ENCODE results near the gene FEM1A.
"Not testable (repeated sequence)": the region's sequence is repeated elsewhere in the genome, so short reads cannot be mapped to it uniquely, and the experiment has no call there.

The FEM1A gene

DNA sequence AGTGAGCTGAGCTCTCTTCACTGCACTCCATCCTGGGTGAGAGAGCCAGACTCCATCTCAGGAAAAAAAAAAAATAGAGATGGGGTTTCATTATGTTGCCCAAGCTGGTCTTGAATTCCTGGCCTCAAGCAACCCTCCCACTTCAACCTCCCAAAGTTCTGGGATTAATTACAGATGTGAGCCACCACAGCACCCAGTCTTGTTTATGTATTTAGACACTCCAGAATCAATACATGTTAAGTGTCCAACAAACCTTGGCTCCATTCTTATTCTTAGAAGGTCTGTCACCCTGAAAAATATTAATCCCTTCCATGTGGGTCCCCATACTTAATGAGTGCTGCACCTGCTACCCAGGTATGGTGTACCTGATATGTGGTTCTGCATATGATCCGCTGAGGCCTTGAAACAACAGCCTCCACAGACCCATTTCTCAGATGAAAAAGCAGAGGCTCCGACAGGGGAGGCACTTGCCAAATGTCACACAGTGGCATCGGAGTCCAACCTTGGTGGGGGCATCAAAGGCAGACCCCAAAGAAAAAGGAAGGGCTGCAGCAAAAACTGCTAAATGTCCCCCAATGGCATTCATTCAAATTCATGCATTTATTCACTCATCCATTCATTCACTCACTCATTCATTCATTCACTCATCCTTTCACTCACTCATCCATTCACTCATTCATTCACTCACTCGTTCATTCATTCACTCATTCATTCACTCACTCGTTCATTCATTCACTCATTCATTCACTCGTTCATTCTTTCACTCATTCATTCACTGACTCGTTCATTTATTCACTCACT lies 23.3 kb downstream of the FEM1A start:
- peak; percentile 73 to 80 for DNase-seq (ENCODE audit: low read depth in 2 of 2)

DNA sequence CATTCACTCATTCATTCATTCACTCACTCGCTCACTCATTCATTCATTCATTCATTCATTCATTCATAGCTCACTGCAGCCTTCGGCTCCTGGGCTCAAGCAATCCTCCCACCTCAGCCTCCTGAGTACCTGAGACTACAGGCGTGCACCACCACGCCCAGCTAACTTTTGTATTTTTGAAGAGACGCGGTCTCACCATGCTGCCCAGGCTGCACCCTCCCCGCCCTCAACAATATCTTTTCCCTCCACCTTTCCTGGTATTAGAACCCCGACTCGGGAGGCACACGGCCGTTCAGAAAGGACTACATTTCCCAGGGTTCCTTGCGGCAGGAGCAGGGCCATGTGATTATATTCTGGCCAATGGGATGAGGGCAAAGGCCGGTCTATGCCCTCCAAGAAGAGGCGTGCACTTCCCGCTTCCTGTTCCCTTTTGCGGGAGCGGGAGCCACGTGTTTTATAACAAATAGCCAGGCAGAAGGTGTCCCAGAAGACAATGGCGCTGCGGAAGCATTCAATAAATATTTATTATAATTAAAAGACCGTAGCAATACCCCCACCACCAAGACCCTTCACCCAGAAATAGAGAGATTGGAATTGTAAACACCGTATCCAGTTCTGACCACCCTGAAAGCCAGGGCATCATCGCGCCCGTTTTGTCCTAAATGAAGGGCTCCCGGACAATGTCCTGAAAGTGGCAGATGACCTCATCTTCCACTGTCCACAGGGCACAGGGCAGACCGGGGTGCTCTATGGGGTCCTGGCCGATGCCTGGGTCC lies 24.1 kb downstream of the FEM1A start:
- DNase-seq (ENCODE audit: low read depth in 2 of 2): peak; percentile 85 to 87

DNA sequence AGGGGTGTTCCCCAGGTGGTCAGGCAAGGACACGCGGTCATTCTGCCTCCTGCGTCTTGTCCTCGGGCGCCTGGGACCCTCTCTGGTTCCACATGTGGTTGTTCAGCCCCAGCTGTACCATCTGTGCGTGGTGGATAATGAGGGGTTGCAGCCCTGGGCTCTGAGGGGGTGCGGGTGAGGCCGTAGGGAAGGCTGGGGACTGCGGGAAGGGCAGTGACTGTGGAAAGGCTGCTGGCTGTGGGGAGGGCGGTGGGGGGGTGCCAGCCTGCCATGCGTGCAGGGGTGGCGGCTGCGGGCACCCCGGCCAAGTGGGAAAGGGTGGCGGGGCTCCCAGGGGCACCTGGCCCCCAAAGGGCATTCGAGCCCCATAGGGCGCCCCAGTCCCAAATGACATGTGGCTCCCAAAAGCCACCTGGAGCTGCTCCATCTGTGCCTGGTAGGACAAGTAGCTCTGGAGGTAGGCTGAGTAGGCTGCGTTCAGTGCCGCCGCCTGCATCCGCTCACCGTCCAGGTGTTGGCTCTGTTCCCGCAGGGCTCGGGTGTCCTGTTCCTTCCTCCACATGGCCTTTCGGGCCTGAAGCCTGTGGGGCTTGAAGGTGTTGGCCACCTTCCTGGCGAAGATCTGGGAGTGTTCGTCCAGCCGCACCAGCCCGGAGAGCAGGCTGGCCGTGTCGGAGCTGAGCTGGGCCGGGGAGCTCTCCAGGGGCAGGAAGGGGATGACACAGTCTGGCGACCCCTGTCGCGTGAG lies 24.8 kb downstream of the FEM1A start:
- DNase-seq (ENCODE audit: low read depth in 2 of 2): no peak

DNA sequence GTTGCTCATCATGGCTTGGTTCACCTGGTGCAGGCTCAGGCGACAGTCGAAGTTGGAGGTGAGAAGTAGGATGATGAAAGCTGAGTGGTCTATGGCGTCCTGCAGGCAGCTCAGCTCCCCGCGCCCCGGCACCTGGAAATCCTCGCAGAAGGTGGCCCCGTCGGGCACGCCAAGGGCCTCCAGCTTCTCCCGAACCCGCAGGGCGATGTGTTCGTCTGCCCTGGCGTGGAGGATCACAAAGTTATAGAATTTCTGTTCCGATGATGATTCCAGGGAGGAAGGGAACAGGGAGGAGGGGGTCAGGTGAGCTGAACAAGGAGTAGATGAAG lies 25.4 kb downstream of the FEM1A start:
- DNase-seq (ENCODE audit: low read depth in 2 of 2): no peak

DNA sequence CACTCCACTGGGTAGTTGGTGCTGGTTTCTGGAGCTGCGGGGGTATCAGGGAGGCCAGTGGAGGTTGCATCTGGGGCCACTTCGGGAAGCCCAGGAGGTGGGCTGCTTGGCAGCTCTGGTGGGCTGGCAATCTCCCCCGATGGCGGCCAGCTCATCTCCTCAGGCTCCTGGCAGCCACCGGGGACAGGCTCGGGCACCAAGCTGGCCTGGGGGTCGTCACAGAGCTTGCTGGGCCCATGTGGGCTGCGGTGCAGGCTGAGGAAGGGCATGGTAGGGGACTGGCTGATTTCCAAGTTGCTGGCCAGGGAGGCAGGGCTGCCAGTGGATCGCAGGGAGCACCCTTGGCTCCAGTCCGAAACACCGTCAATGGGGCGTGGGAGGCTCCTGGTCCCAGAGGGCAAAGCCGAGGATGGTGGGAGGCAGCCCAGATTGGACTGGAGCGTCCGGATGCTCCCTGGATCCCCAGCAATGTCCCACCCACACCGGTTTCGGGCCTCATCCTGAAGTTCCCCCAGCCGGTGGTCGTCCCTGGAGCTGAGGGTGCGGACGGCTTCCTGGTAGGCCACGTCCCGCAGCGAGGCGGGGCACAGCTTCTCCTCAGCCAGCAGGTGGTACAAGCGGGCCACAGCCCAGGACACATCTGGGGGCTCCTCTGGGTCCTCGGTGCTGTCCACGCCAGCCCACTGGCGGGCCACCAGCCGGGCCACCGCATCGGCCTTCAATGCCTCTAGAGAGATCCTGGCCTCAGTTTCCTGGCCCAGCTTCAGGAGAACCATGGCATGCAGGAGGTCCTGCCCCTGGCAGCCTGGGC lies 26.1 kb downstream of the FEM1A start:
- no peak for DNase-seq (ENCODE audit: low read depth in 2 of 2)

DNA sequence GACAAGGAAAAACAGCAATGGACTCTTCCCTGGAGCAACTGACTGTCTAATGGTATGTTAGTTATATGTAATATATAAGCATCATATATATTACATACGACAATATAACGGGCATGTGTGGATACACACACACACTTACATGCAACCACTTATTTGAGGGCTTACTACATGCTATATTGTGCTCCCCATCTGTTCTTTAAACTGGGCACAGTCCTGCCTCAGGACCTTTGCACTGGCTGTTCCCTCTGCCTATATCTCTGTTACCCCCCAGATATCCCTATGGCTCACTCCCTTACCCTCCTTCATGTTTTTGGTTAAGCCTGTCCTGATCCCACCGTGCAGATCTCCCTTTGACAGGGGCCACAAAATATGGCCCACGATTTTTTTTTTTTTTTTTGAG lies 29.7 kb downstream of the FEM1A start:
- no peak for DNase-seq (ENCODE audit: low read depth in 2 of 2)

DNA sequence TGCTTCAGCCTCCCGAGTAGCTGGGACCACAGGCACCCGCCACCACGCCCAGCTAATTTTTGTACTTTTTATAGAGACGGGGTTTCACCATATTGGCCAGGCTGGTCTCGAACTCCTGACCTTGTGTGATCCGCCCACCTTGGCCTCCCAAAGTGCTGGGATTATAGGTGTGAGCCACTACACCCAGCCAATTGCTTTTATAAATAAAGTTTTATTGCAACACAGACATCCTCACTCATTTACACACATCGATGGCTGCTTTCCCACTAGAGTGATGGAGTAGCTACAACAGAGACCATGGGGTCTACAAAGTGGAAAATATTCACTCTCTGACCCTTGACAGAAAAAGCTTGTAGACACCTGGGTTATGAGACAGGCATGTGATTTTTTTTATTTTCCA lies 30.8 kb downstream of the FEM1A start:
- not testable (repeated sequence) for DNase-seq (ENCODE audit: low read depth in 2 of 2)

DNA sequence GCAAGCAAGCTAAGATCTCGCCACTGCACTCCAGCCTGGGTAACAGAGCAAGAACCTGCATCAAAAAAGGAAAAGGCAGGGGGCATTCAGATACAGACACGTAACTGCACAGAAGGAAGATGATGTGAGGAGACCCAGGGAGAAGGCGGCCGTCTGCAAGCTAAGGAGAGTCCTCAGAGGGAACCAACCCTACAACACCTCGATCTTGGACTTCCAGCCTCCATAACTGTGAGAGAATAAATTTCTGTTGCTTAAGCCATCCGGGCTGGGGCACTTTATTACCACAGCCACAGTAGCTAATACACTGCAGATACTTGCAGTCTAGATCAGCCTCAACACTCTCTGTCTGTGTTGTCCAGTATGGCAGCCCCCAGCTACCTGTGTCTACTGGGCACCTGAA lies 32.0 kb downstream of the FEM1A start:
- no peak for DNase-seq (ENCODE audit: low read depth in 2 of 2)

DNA sequence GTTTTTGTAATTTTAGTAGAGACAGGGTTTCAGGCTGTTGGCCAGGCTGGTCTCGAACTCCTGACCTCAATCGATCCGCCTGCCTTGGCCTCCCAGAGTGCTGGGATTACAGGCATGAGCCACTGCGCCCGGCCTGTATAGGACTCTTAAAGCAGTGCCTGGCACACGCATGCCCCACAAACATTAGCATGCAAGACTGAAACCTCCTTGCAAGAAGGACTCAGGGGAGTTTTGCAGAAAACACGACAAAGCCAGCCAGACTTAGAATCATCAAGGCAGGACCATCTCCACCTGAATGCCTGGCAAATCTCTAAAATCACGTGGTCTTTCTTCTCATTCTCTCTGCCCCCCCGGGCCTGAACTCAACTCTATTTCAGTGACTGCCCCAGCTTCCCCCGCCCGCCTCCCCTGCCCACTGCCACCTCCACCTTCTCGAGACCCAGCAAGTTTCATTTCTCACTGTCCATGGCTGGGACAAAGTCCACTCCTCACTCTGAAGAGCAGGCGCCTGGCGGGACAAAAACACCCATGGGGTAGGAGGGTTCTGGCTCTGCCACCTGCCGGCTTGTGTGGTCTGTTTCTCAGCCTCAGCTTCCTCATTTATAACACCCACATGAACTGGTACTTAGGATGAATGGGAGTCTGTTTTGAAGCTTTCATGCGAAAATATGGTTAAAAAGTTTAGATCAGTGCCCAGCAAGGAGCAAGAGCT lies 37.6 kb downstream of the FEM1A start:
- no peak for DNase-seq (ENCODE audit: low read depth in 2 of 2)

DNA sequence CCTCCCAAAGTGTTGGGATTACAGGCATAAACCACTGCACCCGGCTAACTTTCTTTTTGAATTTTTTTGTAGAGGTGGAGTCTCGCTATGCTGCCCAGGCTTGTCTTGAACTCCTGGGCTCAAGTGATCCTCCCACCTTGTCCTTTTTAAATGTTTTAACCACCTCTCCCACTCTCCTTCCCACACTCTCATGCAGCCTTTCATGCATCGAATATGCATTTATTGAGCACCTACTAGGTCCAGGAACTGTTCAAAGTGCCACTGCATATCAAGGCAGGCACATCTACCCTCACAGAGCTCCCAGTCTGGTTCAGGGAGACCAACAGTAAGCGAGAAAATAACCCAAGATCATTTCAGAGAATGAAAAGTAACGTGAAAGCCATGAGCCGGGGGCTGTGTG lies 38.8 kb downstream of the FEM1A start:
- DNase-seq (ENCODE audit: low read depth in 2 of 2): no peak

DNA sequence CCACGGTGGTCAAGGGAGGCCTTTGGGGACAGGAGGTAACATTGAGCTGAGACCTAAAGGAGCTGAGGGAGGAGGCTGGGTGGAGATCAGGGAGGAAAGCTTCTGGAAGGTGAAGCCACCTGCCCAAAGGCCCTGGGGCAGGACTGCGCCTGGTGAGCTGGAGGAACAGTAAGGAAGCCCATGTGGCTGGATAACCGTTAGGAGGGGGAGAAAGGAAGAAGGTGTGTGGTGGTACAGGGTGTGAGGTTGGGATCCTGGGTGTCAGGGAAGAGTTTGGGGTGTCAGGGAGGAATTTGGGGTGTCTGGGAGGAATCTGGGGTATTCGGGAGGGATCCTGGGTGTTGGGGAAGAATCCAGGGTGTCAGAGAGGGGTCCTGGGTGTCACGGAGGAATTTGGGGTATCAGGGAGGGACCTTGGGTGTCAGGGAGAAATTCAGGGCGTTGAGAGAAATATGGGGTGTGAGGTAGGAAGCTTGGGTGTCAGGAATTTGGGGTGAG lies 39.3 kb downstream of the FEM1A start:
- DNase-seq (ENCODE audit: low read depth in 2 of 2): no peak

DNA sequence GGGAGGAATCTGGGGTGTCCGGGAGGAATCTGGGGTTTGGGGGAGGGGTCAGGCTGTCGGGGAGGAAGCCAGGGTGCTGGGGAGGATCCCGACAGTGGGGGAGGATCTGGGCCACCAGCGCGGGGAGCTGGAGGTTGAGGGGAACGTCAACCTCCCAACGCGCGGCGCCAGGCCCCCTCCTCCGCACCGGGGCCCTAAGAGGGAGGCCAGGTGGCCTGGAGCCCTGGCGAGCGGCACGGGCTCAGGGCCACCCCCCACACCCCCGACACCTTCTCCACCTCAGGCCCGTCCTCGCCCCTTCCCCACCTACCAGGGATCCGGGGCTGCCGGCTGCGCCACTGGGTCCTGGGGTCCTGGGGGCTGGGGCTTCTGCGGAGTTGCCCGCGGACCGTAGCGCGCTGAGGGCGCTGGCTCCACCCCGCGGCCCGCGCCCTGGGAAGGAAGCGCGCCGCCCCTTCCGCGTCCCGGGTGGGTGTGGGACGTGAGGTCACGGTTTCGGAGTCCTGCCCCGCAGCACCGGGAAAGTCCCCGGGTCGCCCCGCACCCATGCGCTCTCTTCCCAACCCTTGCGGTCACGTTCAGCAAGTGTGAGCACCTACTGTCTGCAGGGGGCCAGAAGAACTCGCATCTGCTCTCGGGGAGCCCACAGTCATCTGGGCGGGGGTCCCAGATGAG lies 39.9 kb downstream of the FEM1A start, which contains the start of gene TICAM1:
TSS of gene TICAM1 (minus strand) at position 409 of the 675 bp plus-strand sequence. CDS start 13,335 bp downstream, outside the sequence.
- no peak for DNase-seq (ENCODE audit: low read depth in 2 of 2)

DNA sequence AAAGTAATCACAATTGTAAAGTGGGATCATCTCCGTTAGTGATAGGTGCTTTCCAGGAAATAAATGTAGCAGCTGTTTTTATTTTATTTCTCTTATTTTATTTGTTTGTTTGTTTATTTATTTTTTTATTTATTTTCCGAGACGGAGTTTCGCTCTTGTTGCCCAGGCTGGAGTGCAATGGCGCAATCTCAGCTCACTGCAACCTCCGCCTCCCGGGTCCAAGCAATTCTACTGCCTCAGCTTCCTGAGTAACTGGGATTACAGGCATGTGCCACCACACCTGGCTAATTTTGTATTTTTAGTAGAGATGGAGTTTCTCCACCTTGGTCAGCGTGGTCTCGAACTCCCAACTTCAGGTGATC lies 40.4 kb downstream of the FEM1A start:
- DNase-seq (ENCODE audit: low read depth in 2 of 2): not testable (repeated sequence)

DNA sequence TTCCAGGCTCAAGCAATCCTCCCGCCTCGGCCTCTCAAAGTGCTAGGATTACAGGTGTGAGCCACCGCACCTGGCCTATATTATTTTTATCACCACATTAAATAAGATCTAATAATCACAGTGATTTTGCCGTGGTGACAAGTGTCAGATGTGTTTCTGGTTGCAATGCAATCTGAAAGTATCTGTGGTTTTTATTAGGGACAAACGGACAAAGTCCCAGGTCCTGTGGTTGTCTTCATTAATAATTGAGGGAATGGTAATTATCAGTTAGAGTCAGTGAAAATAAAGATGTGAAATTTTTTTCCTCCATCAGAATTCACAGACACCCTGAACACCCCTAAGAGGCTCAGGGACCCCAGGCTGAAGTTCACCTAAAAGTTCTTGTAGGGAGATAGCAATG lies 41.2 kb downstream of the FEM1A start:
- no peak for DNase-seq (ENCODE audit: low read depth in 2 of 2)

DNA sequence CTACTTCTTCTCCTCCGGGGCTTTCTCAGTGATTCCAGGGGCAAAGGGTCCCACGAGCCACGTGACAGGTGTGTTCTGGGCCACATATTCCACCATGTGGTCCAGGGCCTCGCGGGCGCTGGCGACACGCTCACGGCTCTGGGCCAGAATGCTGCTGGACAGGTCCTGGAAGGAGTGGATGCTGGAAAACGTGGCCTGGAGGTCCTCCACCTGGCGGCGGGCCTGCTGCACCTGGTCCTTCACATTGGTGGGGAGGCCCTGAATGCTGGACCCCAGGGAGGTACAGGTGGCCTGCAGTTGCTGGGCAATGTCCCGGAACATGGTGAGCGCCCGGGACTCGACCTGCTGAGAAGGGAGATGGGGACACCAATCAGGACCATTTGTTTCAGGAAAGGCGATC lies 47.7 kb downstream of the FEM1A start:
- no peak for DNase-seq (ENCODE audit: low read depth in 2 of 2)

DNA sequence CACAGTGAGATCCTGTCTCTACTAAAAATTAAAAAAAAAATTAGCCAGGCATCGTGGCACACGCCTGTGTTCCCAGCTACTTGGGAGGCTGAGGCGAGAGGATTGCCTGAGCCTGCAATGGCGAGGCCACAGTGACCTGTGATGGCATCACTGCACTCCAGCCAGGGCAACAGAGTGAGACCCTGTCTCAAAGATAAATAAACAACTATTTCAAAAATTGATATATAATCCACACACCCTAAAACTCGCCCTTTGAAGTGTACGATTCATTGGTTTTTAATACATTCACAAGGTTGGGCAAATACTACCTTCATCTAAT lies 52.1 kb downstream of the FEM1A start:
- DNase-seq (ENCODE audit: low read depth in 2 of 2): no peak

DNA sequence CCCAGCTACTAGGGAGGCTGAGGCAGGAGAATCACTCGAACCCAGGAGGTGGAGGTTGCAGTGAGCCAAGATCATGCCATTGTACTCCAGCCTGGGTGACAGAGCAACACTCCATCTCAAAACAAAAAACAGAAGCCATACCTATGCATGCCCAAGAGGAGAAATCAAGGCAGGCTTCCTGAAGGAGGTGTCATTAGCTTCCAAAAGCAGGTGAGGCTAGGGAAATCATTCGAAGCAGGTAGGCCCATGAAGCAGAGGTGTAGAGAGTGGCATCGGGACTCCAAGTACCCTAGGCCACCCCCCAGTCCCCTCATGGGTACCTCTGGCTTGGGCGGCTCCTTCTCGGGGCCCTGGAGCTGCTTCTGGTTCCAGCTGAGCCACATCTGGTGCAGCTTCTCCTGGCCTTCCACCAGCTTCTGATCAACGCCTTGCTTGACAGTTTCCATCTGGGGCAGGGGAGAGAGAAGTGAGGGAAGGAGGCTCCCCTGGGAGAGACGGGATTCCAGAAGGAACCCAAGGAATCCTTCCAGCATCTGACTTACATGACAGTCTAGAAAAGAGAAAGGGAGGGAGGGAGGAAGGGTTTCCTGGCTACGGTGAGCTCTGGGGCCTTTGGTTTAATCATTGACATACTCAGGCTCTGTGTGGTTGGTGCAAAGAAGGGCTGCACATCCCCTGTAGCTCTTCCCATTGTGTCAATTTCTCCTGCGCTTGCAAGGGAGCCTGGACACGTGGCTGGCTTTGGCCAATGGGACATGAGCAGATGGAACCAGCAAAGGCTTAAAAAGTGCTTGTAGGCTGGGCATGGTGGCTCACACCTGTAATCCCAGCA lies 53.0 kb downstream of the FEM1A start:
- peak; percentile 84 to 86 for DNase-seq (ENCODE audit: low read depth in 2 of 2)

DNA sequence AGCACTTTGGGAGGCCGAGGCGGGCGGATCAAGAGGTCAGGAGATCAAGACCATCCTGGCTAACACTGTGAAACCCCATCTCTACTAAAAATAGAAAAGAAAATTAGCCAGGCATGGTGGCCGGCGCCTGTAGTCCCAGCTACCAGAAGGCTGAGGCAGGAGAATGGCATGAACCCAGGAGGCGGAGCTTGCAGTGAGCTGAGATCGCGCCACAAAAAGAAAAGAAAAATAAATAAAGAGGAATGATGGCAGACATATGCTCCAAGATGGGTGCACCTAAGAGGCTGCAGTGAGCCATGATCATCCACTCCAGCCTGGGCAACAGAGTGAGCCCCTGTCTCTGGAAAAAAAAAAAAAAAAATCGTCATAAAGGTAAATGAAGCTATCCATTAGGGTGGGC lies 54.4 kb downstream of the FEM1A start:
- DNase-seq (ENCODE audit: low read depth in 2 of 2): not testable (repeated sequence)

DNA sequence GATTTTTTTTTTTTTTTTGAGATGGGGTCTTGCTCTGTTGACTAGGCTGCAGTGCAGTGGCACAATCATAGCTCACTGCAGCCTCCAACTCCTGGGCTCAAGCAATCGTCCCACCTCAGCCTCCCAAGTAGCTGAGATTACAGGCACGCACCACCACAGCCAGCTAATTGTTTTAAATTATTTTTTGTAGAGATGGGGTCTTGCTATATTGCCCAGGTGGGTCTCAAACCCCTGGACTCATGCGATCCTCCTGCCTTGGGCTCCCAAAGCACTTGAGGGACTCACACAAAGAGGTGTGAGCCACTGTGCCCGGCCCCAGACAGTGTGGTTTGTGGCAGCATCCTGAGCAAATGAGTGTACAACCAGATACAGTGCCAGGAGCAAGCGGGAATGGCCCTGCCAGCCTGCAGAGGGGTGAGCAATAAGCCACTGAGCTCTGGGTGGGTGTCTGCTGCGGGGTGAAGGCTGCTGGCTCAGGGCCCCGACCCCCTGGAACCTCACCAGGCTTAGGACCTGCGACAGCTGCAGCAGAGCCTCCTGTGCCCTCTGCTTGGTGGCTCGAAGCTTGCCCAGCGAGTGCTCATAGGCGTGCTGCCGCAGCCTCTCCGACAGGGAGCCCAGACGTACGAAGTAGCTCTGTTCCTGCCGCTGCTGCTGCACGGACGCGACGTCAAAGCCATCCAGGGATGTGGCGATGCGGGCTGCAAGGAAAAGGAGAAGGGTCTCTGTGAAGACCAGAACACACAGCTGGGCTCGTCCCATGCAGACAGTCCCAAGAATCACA lies 55.8 kb downstream of the FEM1A start:
- DNase-seq (ENCODE audit: low read depth in 2 of 2): no peak

All from fibroblast of skin of left quadriceps (primary cell).